Mesendoderm (in vitro differentiated cells): Measurements from ENCODE around the gene FNDC3B.

Experiments used
- DNase-seq: peaks from one replicate; pipeline ENCODE4 v3.0.0; 2013
- H2AK5ac ChIP-seq: 2 replicates; pipeline ENCODE4 v1.6.1; 2013; ENCODE audit warnings: low read length, inconsistent platforms
- H2BK120ac ChIP-seq: 2 replicates; pipeline ENCODE4 v1.6.1; 2013; ENCODE audit warnings: low read depth, mild to moderate bottlenecking, low read length, moderate library complexity, mixed read lengths
- H2BK15ac ChIP-seq: replicated peaks from 2 replicates; pipeline ENCODE4 v1.6.1; 2013; ENCODE audit warnings: low read depth, mild to moderate bottlenecking, moderate library complexity
- H2BK5ac ChIP-seq: 2 replicates; pipeline ENCODE4 v1.6.1; 2013; ENCODE audit warnings: low read length, inconsistent platforms
- H3K18ac ChIP-seq: 2 replicates; pipeline ENCODE4 v1.6.1; 2013; ENCODE audit warnings: mild to moderate bottlenecking, low read length, mixed read lengths
- H3K23ac ChIP-seq: one replicate; pipeline ENCODE4 v1.6.1; 2013; ENCODE audit warnings: low read length
- H3K27ac ChIP-seq: 2 replicates; pipeline ENCODE4 v1.5.1; 2013; ENCODE audit warnings: low read depth, mild to moderate bottlenecking, inconsistent platforms, low read length, moderate library complexity
- H3K27me3 ChIP-seq: 2 replicates; pipeline ENCODE4 v1.6.1; 2013; ENCODE audit warnings: low read length, control low read depth, mild to moderate bottlenecking, inconsistent platforms; ENCODE audit not compliant: insufficient read depth, poor library complexity
- H3K36me3 ChIP-seq: 2 replicates; pipeline ENCODE4 v1.6.1; 2013; ENCODE audit warnings: low read length, inconsistent platforms; ENCODE audit not compliant: control insufficient read depth, insufficient read depth
- H3K4ac ChIP-seq: one replicate; pipeline ENCODE4 v1.6.1; 2013; ENCODE audit warnings: low read depth, mild to moderate bottlenecking, low read length, moderate library complexity
- H3K4me1 ChIP-seq: 2 replicates; pipeline ENCODE4 v1.6.1; 2013; ENCODE audit warnings: low read depth, low read length, inconsistent platforms; ENCODE audit not compliant: control insufficient read depth
- H3K4me2 ChIP-seq: 2 replicates; pipeline ENCODE4 v1.6.1; 2013; ENCODE audit warnings: low read length
- H3K4me3 ChIP-seq: 2 replicates; pipeline ENCODE4 v1.5.1; 2013; ENCODE audit warnings: mild to moderate bottlenecking, low read length
- H3K56ac ChIP-seq: one replicate; pipeline ENCODE4 v1.6.1; 2013; ENCODE audit warnings: low read length
- H3K79me1 ChIP-seq: 2 replicates; pipeline ENCODE4 v1.6.1; 2013; ENCODE audit warnings: low read length, inconsistent platforms
- H3K79me2 ChIP-seq: 2 replicates; pipeline ENCODE4 v1.6.1; 2013; ENCODE audit warnings: mild to moderate bottlenecking, low read length; ENCODE audit not compliant: control insufficient read depth, insufficient read depth
- H3K9ac ChIP-seq: 2 replicates; pipeline ENCODE4 v1.6.1; 2013; ENCODE audit warnings: low read length, inconsistent platforms
- H4K5ac ChIP-seq: one replicate; pipeline ENCODE4 v1.6.1; 2013; ENCODE audit warnings: low read length
- H4K8ac ChIP-seq: one replicate; pipeline ENCODE4 v1.6.1; 2013; ENCODE audit warnings: low read depth, mild to moderate bottlenecking, control low read depth, low read length, moderate library complexity
- WGBS: extraction: QIAGEN DNeasy Blood & Tissue Kit; methylation state at CpG from one replicate; pipeline ENCODE4 v1.1.7; 2013; ENCODE audit warnings: low lambda C conversion rate, missing lambda C conversion rate; ENCODE audit not compliant: insufficient coverage; ENCODE audit errors: extremely low coverage; 5-methylcytosine and 5-hydroxymethylcytosine counted together

Gene FNDC3B

DNA sequence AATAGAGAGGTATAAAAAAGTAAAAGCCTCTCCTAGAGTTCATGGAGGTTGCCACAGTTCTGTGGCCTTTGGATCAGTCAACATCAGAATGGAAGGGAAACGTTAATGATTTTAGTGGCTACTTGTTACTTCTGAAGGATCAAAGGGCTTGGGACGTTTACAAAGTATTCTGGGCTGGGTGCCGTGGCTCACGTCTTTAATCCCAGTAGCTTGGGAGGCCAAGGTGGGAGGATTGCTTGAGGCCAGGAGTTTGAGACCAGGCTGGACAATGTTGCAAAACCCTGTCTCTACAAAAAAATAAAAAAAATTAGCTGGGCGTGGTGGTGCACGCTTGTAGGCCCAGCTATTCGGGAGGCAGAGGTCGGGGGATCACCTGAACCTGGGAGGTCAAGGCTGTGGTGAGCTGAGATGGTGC is 44.6 kb downstream of the FNDC3B start:
- Histone ChIP-seq H3K79me1 (peaks cover 19% of the 10 kb centered on the region), H3K4me1 (peaks cover 10% of the 10 kb centered on the region), H3K27ac (no peak overlapping the region), H3K4ac (no peak overlapping the region), H2BK15ac (no peak overlapping the region), H2AK5ac (no peak overlapping the region), H2BK120ac (no peak overlapping the region), H2BK5ac (no peak overlapping the region), H3K23ac (no peak overlapping the region), H3K4me3 (no peak overlapping the region), H3K4me2 (no peak overlapping the region), H3K18ac (no peak overlapping the region), H3K79me2 (peaks cover 58% of the 10 kb centered on the region), H4K5ac (no peak overlapping the region), H3K36me3 (no peaks in the 10 kb centered on the region), H3K27me3 (no peaks in the 10 kb centered on the region), H4K8ac (no peak overlapping the region), H3K56ac (no peak overlapping the region), H3K9ac (no peak overlapping the region)
- no peak for DNase-seq
- no CpG with 5 or more reads among the region's 8 CpGs for WGBS

DNA sequence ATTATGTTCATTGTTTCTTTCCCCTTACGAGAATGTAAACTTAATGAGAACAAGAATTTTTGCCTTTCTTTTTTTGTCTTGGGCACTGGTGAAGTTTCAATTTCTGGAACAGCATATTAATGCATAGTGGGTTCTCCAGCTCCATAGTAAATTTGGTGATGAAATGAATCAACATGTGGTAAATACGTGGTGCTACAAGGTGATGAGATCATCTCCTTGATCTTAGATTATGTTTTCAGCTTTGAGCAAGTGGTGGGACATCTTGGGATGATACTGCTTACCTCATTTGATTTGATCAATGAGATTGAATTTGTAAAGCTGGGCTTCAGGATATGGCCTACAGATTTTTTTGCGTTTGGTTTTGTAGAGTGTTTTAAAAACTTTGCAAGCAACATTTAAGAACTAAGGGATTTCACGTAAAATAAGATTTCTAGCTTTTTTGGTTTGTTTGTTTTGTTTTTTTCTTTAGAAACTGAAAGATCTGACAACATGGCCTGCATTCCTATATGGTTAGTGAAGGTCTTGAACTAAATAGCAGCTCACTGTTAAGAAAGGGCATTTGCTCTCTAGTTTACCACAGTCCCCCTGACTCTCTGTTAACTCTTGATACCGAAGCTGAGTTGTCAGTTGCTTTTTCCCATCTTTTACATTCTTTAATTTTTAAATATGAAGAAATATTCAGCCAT is 45.6 kb downstream of the FNDC3B start:
- Histone ChIP-seq H2BK120ac (no peak overlapping the region), H2AK5ac (no peak overlapping the region), H3K79me1 (peaks cover 15% of the 10 kb centered on the region), H3K4ac (no peak overlapping the region), H4K5ac (no peak overlapping the region), H3K27me3 (no peaks in the 10 kb centered on the region), H3K23ac (no peak overlapping the region), H3K18ac (no peak overlapping the region), H3K9ac (no peak overlapping the region), H3K56ac (no peak overlapping the region), H3K4me3 (no peak overlapping the region), H4K8ac (no peak overlapping the region), H3K4me1 (peaks cover 10% of the 10 kb centered on the region), H3K36me3 (no peaks in the 10 kb centered on the region), H2BK15ac (no peak overlapping the region), H3K79me2 (peaks cover 54% of the 10 kb centered on the region), H3K4me2 (no peak overlapping the region), H3K27ac (no peak overlapping the region), H2BK5ac (no peak overlapping the region)
- no CpG with 5 or more reads among the region's 5 CpGs for WGBS
- DNase-seq = peak; percentile 50

DNA sequence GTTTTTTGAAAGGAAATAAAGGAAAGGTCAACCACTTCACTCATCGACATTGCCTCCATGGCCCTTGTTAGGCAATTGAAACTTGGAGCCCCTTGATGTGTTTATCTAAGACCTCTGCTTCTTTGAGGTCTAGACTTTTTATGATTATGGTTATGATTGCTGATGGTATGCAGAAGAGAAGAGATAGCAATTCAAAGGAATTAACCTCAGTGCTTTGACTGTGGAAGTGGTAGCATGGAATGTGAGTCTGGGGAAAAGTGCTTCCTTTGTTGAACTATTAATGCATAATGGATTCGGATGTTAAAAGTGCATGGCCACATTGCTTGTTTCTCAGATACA is 46.1 kb downstream of the FNDC3B start:
- Histone ChIP-seq H2BK5ac (no peak overlapping the region), H4K5ac (no peak overlapping the region), H3K79me1 (peaks cover 19% of the 10 kb centered on the region), H3K9ac (no peak overlapping the region), H3K23ac (no peak overlapping the region), H3K36me3 (no peaks in the 10 kb centered on the region), H2BK15ac (no peak overlapping the region), H3K79me2 (peaks cover 54% of the 10 kb centered on the region), H3K4ac (no peak overlapping the region), H3K56ac (no peak overlapping the region), H2AK5ac (no peak overlapping the region), H3K4me2 (no peak overlapping the region), H3K18ac (no peak overlapping the region), H2BK120ac (no peak overlapping the region), H3K27me3 (no peaks in the 10 kb centered on the region), H3K4me1 (peaks cover 12% of the 10 kb centered on the region), H4K8ac (no peak overlapping the region), H3K4me3 (no peak overlapping the region), H3K27ac (no peak overlapping the region)
- DNase-seq = no peak
- WGBS = no CpG with 5 or more reads among the region's 2 CpGs

DNA sequence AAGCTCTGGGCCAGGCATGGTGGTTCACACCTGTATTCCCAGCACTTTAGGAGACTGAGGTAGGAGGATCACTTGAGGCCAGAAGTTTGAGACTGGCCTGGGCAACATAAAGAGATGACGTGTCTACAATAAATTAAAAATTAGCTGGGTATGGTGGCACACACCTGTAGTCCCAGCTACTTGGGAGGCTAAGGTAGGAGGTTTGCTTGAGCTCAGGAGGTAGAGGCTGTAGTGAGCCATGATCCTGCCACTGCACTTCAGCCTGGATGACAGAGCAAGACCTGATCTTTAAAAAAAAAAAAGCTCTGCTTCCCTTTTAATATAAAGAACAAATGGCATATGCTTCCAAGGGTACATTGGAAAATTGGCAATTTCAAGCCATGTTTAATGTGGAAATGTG is 46.7 kb downstream of the FNDC3B start:
- Histone ChIP-seq H3K4me1 (peaks cover 12% of the 10 kb centered on the region), H3K79me1 (peaks cover 19% of the 10 kb centered on the region), H2AK5ac (no peak overlapping the region), H3K9ac (no peak overlapping the region), H2BK5ac (no peak overlapping the region), H3K27me3 (no peaks in the 10 kb centered on the region), H4K8ac (peak overlapping the region; percentile 14), H3K4me2 (no peak overlapping the region), H4K5ac (no peak overlapping the region), H3K36me3 (no peaks in the 10 kb centered on the region), H3K79me2 (peaks cover 54% of the 10 kb centered on the region), H3K23ac (no peak overlapping the region), H2BK15ac (no peak overlapping the region), H3K4me3 (no peak overlapping the region), H3K56ac (no peak overlapping the region), H3K4ac (no peak overlapping the region), H3K18ac (no peak overlapping the region), H3K27ac (no peak overlapping the region), H2BK120ac (no peak overlapping the region)
- DNase-seq = no peak
- no CpG with 5 or more reads among the region's 1 CpG for WGBS

DNA sequence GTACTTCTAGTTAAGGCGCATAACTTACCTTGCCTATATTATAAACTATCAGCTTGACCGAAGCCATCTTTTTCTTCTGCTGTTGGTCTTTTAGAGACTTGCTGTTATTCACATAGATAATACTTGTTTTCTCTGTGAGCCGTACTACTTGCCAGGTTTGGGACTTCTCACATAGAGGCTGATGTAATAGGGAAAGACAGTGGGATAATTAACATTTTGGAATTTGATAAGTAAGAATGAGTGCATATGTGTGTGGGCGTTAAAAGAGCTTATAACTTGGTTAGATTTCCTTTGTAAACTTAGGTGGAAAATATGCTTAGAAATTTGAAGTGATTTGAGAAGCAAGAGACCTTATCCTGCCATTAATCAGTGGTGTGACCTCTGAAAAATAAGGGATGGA is 47.8 kb downstream of the FNDC3B start:
- no peak overlapping the region for H3K4ac ChIP-seq
- H3K79me1 ChIP-seq = peaks cover 20% of the 10 kb centered on the region
- H3K27me3 ChIP-seq = no peaks in the 10 kb centered on the region
- no peak overlapping the region for H3K56ac ChIP-seq
- peak; percentile 29 for DNase-seq
- no peak overlapping the region for H2AK5ac ChIP-seq
- H3K27ac ChIP-seq = no peak overlapping the region
- no peak overlapping the region for H3K18ac ChIP-seq
- H3K4me2 ChIP-seq = no peak overlapping the region
- no peak overlapping the region for H4K5ac ChIP-seq
- H3K4me3 ChIP-seq = no peak overlapping the region
- H3K23ac ChIP-seq = no peak overlapping the region
- peaks cover 12% of the 10 kb centered on the region for H3K4me1 ChIP-seq
- no CpG with 5 or more reads among the region's 4 CpGs for WGBS
- H3K36me3 ChIP-seq = no peaks in the 10 kb centered on the region
- H3K79me2 ChIP-seq = peaks cover 58% of the 10 kb centered on the region
- H3K9ac ChIP-seq = no peak overlapping the region
- no peak overlapping the region for H4K8ac ChIP-seq
- no peak overlapping the region for H2BK120ac ChIP-seq
- H2BK5ac ChIP-seq = no peak overlapping the region
- no peak overlapping the region for H2BK15ac ChIP-seq
